ENCODE results near the gene RREB1.

DNA sequence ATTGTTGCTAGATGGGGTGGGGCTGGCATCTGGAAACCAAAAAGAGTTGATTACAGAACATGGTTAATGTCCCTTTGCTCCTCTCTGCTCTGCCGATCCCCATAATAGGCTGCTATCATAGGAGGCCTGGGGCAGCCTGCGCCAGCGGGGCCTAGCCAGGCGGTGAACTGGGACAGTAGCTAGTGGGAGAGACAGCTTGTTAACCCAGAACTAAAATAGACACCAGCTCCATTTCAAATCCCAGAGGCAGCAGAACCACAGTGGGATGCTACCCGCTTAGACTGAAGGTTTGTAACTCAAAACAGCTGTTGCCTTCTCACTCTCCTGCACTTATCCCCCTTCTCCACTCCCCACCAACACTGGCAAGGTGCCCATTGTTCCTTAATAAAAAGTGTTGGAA, 106.7 kb downstream of the RREB1 start:
- TF ChIP-seq, protein P1, sequence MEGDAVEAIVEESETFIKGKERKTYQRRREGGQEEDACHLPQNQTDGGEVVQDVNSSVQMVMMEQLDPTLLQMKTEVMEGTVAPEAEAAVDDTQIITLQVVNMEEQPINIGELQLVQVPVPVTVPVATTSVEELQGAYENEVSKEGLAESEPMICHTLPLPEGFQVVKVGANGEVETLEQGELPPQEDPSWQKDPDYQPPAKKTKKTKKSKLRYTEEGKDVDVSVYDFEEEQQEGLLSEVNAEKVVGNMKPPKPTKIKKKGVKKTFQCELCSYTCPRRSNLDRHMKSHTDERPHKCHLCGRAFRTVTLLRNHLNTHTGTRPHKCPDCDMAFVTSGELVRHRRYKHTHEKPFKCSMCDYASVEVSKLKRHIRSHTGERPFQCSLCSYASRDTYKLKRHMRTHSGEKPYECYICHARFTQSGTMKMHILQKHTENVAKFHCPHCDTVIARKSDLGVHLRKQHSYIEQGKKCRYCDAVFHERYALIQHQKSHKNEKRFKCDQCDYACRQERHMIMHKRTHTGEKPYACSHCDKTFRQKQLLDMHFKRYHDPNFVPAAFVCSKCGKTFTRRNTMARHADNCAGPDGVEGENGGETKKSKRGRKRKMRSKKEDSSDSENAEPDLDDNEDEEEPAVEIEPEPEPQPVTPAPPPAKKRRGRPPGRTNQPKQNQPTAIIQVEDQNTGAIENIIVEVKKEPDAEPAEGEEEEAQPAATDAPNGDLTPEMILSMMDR (IDR thresholded peaks at IDR 0.05) = no peak
- TF ChIP-seq EP300 (IDR thresholded peaks at IDR 0.05) = no peak
- no peak for TF ChIP-seq POLR2AphosphoS5 (IDR thresholded peaks at IDR 0.05)
